Kidney capillary endothelial cell (primary cell): ENCODE measurements around the gene PLK4.
"Not testable (repeated sequence)": the region's sequence is repeated elsewhere in the genome, so short reads cannot be mapped to it uniquely, and the experiment has no call there.

Source experiments
- DNase-seq: peaks from one replicate; pipeline ENCODE4 v3.0.0-alpha.2; 2018; ENCODE audit warnings: low spot score

PLK4 gene

GRCh38 chr4:127880763-127881562 is at the start of gene PLK4:
TSS of gene PLK4 (plus strand) at chr4:127880893. CDS start at chr4:127881135, 242 bp downstream.
- DNase-seq: peak; percentile 96

DNA sequence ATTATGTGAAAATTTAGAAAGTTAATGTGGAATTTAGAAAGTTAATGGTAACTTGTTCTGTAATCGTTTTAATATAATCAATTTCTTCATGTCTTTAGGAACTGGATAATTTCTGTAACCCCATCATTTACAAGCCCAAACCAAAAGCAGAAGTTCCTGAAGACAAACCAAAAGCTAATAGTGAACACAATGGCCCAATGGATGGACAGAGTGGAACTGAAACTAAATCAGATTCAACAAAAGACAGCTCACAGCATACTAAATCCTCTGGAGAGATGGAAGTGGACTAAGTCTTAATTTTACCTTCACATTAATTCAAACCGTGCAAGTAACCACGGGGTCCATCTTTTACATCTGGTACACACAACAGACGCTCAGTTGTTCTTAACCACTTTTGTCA is 48.1 kb upstream of the PLK4 start:
- DNase-seq: no peak

GRCh38 chr4:127843704-127844600 is 36.7 kb upstream of the PLK4 start:
- DNase-seq: no peak

GRCh38 chr4:127844601-127845116 is 36.0 kb upstream of the PLK4 start:
- DNase-seq: no peak

- no peak for DNase-seq
These were observed 34.6 kb upstream of the PLK4 start for GRCh38 chr4:127846061-127846460.

DNA sequence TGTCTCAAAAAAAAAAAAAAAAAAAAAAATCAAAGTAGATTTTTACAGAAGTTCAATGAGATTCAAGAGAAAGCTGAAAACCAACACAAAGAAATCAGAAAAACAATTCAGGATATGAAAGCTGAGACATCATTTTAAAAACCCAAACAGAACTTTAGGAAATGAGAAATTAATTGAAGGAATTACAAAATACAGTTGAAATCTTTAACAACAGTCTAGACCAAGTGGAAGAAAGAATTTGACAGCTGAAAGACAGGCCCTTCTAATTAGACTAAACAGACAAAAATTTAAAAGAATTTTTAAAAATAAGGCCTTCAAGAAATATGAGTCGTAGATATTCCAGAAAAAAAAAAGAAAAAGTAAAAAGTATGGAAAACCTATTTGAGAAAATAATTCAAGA is 33.9 kb upstream of the PLK4 start:
- no peak for DNase-seq

DNA sequence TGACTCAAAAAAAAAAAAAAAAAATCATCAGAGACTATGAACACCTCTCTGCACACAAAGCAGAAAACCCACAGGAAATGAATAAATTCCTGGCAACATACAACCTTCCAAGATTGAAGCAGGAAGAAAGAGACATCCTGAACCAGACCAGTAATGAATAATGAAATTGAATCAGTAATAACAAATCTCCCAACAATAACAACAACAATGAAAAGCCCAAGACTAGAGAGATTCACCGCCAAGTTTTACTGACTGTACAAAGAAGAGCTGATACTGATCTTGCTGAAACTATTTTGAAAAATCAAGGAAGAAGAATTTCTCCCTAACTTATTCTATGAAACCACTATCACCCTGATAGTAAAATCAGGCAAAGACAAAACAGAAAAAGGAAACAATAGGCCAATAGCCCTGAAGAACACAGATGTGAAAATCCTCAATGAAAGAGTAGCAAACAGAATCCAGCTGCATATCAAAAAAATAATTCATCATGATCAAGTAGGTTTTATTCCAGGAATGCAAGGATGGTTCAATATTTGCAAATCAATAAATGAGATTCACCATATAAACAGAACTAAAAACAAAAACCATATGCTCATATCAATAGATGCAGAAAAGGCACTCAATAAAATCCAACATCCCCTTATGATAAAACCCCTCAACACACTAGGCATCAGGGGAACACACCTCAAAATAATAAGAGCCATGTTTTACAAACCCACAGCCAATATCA is 31.0 kb upstream of the PLK4 start:
- DNase-seq: peak; percentile 22

DNA sequence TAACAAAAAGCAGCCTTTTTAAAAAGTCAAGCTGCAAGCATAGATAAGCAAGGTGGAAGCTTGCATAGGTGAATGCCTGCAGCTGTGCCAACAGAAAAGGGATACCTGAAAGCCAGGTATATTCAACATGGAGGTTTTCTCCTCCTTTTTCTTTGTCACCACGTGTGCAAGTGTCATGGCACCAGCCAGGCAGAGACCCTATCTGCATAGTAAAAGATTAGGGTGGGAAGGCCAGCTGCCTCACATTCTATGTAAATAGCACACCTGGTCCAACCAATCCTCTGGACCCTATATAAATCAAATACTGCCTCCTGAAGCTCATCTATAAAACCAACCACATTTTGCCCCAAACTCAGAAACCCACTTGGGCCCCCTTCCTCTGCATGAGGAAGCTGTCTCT is 28.0 kb upstream of the PLK4 start:
- no peak for DNase-seq

DNA sequence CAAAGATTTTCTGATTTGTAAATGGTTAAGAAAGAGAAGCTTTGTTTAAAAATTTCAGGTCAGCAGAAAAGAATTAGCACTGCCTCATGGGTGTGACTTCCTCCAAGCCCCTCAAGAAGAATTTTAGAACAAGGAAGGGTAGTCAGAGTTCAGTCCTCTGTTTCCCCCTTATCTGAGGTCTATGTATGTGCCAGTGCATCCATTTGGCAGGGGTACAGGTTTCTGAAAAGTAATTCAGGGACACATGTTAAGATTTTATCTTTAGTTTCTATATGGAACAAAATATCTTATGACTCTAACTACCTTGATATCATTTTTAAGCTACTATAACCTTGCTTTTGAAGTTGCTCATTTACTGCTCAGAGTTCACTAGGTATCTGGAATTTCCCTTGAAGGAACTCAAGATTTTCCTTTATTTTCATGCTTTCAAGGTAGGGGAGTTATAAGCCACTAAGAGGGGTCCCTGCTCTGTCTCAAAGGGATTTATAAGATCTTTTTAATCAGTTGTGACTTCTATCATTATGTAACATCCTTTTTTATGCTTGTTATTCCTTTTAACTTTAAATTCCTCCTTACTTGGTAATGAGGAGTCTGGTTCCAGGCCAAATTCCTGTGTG is 24.4 kb upstream of the PLK4 start:
- DNase-seq: no peak

GRCh38 chr4:127856813-127857447 is 23.8 kb upstream of the PLK4 start:
- no peak for DNase-seq

DNA sequence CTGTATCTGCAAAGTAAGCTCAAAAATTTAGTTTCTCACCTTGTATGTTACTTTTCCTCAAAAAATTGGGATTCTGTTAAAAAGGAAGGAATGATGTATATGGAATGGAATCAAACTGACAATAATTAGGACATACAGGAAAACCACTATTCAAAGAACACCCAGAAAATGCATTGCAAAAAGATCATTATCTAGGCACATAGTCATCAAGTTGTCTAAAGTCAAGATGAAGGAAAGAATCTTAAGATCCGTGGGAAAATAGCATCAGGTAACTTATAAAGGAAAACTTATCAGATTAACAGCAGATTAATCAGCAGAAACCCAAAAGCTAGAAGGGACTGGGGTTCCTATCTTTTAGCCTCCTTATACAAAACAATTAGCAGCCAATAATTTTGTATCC is 23.1 kb upstream of the PLK4 start:
- DNase-seq: no peak

- no peak for DNase-seq
These were observed 12.5 kb upstream of the PLK4 start for GRCh38 chr4:127868196-127868595.

DNA sequence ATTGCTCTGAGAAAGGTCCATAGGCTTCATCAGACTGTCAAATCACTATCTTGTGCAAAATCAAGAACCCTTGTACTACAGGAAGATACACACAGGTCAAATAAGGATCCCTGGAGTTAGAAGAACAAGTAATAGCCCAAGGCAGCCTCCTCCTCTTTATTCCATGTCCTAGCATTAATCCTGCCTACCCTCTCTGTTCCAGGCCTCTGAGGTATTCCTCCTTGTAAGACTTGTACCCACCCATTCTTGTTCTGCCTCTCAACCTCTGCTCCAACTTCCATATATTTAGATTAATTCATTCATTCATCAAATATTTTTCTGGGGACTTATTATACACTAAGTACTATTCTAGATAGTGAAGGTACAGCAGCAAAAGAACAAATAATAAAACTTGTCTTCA is 10.4 kb upstream of the PLK4 start:
- DNase-seq: no peak

DNA sequence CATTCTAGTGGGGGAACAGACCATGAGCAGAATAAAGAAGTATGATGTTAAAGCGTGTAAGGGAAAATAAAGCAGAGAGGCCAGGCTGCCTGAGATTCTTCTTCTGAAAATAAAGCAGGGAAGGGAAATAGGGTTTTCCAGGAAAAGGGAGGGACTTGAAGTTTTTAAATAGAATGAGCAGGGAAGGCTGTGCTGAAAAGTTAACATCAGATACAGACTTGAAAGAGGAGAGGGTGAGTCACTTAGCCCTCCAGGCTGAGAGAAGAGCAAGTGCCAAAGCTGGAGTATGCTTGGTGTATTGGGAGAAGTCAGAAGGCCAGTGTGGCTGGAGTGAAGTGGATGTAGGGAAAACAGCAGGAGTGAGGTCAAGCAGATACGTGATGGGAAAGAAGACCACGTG is 10.0 kb upstream of the PLK4 start:
- peak; percentile 19 for DNase-seq

DNA sequence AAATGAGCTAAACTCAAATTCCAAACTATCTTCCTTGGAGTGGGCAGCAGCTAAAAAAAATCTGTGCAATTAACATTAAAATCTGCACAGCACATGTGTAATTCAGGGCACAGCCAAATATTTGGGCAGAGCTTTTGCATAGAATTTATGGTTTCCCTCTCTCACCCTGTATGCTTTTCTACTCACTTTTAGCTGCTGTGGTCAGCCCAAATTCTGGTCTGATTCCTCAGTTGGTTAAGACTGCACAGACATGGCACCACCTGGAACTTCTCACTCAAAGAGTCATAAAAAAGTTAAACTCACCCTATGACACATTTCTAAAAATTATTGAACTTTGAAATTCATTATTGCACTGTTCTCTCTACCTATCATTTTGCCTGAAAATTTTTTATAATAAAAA is 4.9 kb upstream of the PLK4 start:
- no peak for DNase-seq

GRCh38 chr4:127881563-127881864 is 821 bp downstream of the PLK4 start:
- no peak for DNase-seq

GRCh38 chr4:127888559-127888958 is 7.9 kb downstream of the PLK4 start:
- DNase-seq: no peak

DNA sequence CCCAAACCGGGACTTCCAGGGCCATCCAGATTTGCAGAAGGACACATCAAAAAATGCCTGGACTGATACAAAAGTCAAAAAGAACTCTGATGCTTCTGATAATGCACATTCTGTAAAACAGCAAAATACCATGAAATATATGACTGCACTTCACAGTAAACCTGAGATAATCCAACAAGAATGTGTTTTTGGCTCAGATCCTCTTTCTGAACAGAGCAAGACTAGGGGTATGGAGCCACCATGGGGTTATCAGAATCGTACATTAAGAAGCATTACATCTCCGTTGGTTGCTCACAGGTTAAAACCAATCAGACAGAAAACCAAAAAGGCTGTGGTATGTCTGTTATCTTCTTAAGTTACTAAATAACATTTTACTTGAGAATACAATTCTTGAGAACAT is 9.2 kb downstream of the PLK4 start:
- DNase-seq: no peak

GRCh38 chr4:127896069-127896468 is 15.4 kb downstream of the PLK4 start:
- DNase-seq: no peak

- DNase-seq: no peak
These were observed 15.8 kb downstream of the PLK4 start for GRCh38 chr4:127896528-127896927.

GRCh38 chr4:127899682-127900081 is 19.0 kb downstream of the PLK4 start:
- DNase-seq: not testable (repeated sequence)

- no peak for DNase-seq
These were observed 24.3 kb downstream of the PLK4 start for GRCh38 chr4:127905029-127905428.
